Smooth muscle cell (in vitro differentiated cells): ENCODE measurements around the gene BTBD9. TPM values are rescaled to one million over a fixed set of nuclear protein-coding genes. Genes with fewer than 3 reads are reported as not detected.

ENCODE experiments used
- DNase-seq: peaks from one replicate; lab custom pipeline; 2025; ENCODE audit not compliant: unreplicated experiment; lab: John Stamatoyannopoulos, UW
- H2AFZ ChIP-seq: fragments of 200-600 bp; sonication (generic); 2 replicates; pipeline ENCODE4 v1.6.0; 2016; ENCODE audit warnings: antibody characterized with exemption, low read depth, mild to moderate bottlenecking
- H3F3A ChIP-seq: fragments of 200-600 bp; sonication (generic); 2 replicates; pipeline ENCODE4 v1.6.0; 2017; ENCODE audit warnings: antibody characterized with exemption, low read depth
- H3K27ac ChIP-seq: fragments of 200-600 bp; sonication (generic); 2 replicates; pipeline ENCODE4 v1.5.1; 2016; ENCODE audit warnings: low read depth, mild to moderate bottlenecking
- H3K27me3 ChIP-seq: fragments of 200-600 bp; sonication (generic); 2 replicates; pipeline ENCODE4 v1.6.1; 2016; ENCODE audit warnings: low read depth, mild to moderate bottlenecking
- H3K36me3 ChIP-seq: fragments of 200-600 bp; sonication (generic); 2 replicates; pipeline ENCODE4 v1.5.1; 2016; ENCODE audit warnings: low read depth
- H3K4me1 ChIP-seq: fragments of 200-600 bp; sonication (generic); 2 replicates; pipeline ENCODE4 v1.5.1; 2016; ENCODE audit warnings: low read depth
- H3K4me2 ChIP-seq: fragments of 200-600 bp; sonication (generic); 2 replicates; pipeline ENCODE4 v1.6.0; 2016; ENCODE audit warnings: mild to moderate bottlenecking
- H3K4me3 ChIP-seq: fragments of 200-600 bp; sonication (generic); 2 replicates; pipeline ENCODE4 v1.5.1; 2016; ENCODE audit warnings: mild to moderate bottlenecking
- H3K79me2 ChIP-seq: fragments of 200-600 bp; sonication (generic); 2 replicates; pipeline ENCODE4 v1.6.0; 2016; ENCODE audit warnings: low read depth, mild to moderate bottlenecking
- H3K9ac ChIP-seq: fragments of 200-600 bp; sonication (generic); 2 replicates; pipeline ENCODE4 v1.6.0; 2016; ENCODE audit warnings: low read depth
- H3K9me3 ChIP-seq: fragments of 200-600 bp; sonication (generic); replicated peaks from 2 replicates; pipeline ENCODE4 v1.5.1; 2016; ENCODE audit warnings: low read depth
- H4K20me1 ChIP-seq: fragments of 200-600 bp; sonication (generic); 2 replicates; pipeline ENCODE4 v1.6.0; 2016; ENCODE audit warnings: low read depth
- WGBS: methylation state at CpG from one replicate; pipeline ENCODE4 v1.1.7; 2016; ENCODE audit warnings: low lambda C conversion rate; 5-methylcytosine and 5-hydroxymethylcytosine counted together
- polyA plus RNA-seq: library from polyadenylated mRNA; unstranded; fragments of >200 nt; fragmentation: Nextera tagmentation; extraction: Ambion mirVana; gene quantifications from 2 replicates; pipeline ENCODE4 v1.2.1, GENCODE V29; 2016
- total RNA-seq: library from RNA; depleted of rRNA; stranded (reverse); fragments of >200 nt; gene quantifications from 2 replicates; pipeline ENCODE4 v1.2.3, GENCODE V29; 2014
- TF ChIP-seq, protein P1 (sequence below): fragments of 200-600 bp; sonication (generic); IDR thresholded peaks from 2 replicates; pipeline ENCODE4 v1.5.1; 2017; ENCODE audit warnings: borderline replicate concordance, mild to moderate bottlenecking, antibody characterized with exemption; ENCODE audit not compliant: insufficient read depth, poor library complexity, severe bottlenecking

Gene BTBD9
- total and polyA plus RNA-seq, 2 experiments from 2014 or later = 5.6 to 12.5 TPM

DNA sequence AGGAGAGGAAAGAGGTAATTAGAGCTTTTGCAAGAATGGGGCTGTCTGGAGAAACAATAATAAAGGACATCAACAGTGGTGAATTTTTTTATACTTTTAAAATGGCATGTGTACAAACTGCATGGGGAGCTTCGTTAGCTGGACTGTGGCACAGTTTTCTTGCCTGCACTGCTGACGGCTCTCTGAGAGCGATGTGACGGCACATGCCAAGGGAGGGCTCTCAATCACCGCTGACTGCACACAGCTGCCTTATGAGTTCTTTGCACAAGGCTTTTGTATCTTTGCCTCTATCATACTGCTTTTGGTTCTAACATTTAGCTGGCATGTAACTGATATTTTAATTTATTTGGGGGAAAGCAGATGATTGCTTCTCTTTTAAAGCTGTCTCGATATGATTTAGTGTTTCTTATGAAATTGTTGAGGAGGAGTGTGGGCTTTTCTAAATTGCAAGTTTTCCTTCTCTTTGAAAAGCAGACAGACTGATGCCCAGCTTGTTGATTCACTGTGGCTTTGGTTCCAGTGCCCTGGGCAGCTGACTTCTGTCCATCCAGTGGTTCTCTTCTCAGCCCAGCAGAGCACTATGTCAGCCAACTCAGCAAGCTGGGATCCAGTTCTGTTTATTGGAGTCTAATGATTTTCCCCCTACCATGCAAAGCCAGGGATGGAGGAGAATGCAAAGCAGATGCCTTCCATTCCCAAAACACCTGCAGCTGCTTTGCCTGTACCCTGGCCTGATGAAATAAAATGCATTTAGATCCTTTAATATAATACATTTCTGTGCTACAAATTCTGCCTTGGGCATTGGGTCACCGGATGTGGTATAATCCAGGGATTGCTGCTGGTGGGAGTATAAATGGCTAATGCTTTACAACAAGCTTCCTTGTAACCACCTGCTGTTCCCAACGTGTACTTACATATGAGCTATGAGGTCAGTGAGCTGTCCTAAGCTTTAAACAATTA is 496.3 kb downstream of the BTBD9 start:
- peaks cover 99% of the 10 kb centered on the region for H4K20me1 ChIP-seq
- H3K9ac ChIP-seq = no peak overlapping the region

DNA sequence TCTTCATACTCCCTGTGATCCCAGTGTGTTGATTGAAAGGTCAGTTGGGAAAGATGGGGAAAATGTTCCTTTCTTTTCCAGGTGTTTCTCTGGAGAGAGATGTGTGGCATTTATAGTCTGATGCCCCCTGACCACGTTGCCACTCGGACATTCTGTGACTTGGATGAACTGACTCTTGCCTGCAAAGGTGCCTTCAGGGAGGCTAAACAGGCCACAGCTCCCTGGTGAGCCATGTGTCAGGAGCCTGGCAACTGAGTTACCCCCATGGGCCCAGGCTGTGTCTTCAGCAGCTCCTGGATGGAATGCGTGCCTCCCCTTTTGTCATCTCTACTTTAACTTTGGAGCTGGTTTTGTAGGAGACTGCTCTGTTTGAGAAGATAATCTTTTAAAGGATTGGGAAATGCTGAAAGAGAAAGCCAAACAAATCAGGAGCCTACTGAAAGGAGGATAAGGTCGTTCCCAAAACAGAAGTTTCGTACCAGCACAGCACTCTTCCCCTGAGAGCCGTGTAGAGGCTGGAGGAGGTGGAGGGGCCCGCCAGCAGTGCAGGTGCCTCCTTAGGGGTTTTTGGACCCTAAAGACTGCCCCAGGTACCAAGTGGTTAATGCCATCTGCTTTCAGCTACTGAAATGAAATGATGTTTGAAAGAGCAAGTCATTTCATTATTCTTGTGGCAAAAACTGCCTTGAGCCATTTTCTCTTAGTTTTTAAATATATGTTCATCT is 497.4 kb downstream of the BTBD9 start:
- 95% methylated on average over 7 of the region's 7 CpGs for WGBS
- peaks cover 20% of the 10 kb centered on the region for H3K79me2 ChIP-seq
- H3K27me3 ChIP-seq = no peaks in the 10 kb centered on the region

More for the DNA sequence above, 496.3 kb downstream of the BTBD9 start:
- Histone ChIP-seq H3K27me3 (no peaks in the 10 kb centered on the region), H3K4me3 (no peak overlapping the region), H3K4me2 (no peak overlapping the region), H3K79me2 (peaks cover 31% of the 10 kb centered on the region), H3K36me3 (no peaks in the 10 kb centered on the region), H3F3A (no peaks in the 10 kb centered on the region), H2AFZ (no peak overlapping the region), H3K27ac (no peak overlapping the region), H3K9me3 (no peaks in the 10 kb centered on the region), H3K4me1 (peaks cover 16% of the 10 kb centered on the region)
- DNase-seq = no peak
- TF ChIP-seq, protein P1, sequence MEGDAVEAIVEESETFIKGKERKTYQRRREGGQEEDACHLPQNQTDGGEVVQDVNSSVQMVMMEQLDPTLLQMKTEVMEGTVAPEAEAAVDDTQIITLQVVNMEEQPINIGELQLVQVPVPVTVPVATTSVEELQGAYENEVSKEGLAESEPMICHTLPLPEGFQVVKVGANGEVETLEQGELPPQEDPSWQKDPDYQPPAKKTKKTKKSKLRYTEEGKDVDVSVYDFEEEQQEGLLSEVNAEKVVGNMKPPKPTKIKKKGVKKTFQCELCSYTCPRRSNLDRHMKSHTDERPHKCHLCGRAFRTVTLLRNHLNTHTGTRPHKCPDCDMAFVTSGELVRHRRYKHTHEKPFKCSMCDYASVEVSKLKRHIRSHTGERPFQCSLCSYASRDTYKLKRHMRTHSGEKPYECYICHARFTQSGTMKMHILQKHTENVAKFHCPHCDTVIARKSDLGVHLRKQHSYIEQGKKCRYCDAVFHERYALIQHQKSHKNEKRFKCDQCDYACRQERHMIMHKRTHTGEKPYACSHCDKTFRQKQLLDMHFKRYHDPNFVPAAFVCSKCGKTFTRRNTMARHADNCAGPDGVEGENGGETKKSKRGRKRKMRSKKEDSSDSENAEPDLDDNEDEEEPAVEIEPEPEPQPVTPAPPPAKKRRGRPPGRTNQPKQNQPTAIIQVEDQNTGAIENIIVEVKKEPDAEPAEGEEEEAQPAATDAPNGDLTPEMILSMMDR = no peak
- 93% methylated on average over 8 of the region's 8 CpGs for WGBS

GRCh38 chr6:38141716-38142115 is 498.0 kb downstream of the BTBD9 start:
- Histone ChIP-seq H3K27me3 (no peaks in the 10 kb centered on the region), H3K4me2 (no peak overlapping the region), H3K9ac (no peak overlapping the region), H4K20me1 (peaks cover 99% of the 10 kb centered on the region), H3K79me2 (peaks cover 17% of the 10 kb centered on the region), H3F3A (no peaks in the 10 kb centered on the region), H3K9me3 (no peaks in the 10 kb centered on the region), H3K4me1 (peaks cover 24% of the 10 kb centered on the region), H3K36me3 (no peaks in the 10 kb centered on the region), H3K4me3 (no peak overlapping the region), H3K27ac (no peak overlapping the region), H2AFZ (no peak overlapping the region)
- 96% methylated on average over 6 of the region's 6 CpGs for WGBS
- DNase-seq = no peak
- TF ChIP-seq, protein P1 = no peak

More for the DNA sequence above, 497.4 kb downstream of the BTBD9 start:
- Histone ChIP-seq H3F3A (no peaks in the 10 kb centered on the region), H3K4me3 (no peak overlapping the region), H3K27ac (no peak overlapping the region), H3K9me3 (no peaks in the 10 kb centered on the region), H3K9ac (no peak overlapping the region), H3K4me2 (no peak overlapping the region), H3K36me3 (no peaks in the 10 kb centered on the region), H4K20me1 (peaks cover 99% of the 10 kb centered on the region), H2AFZ (no peak overlapping the region), H3K4me1 (peaks cover 22% of the 10 kb centered on the region)
- DNase-seq = no peak
- TF ChIP-seq, protein P1 = no peak
